C4-2B (cell line): ENCODE results near the gene SUOX.

Experiments used
- H3K27ac ChIP-seq: fragments of 450-650 bp; 2 replicates; pipeline ENCODE4 v1.5.1; 2017
- ZFX ChIP-seq: fragments of 450-650 bp; IDR thresholded peaks from 2 replicates; pipeline ENCODE4 v1.6.1; 2017
- TF ChIP-seq, protein P1 (sequence below): fragments of 450-650 bp; conservative IDR thresholded peaks from 2 replicates; pipeline ENCODE4 v1.5.1; 2017; ENCODE audit warnings: mild to moderate bottlenecking

SUOX gene

DNA sequence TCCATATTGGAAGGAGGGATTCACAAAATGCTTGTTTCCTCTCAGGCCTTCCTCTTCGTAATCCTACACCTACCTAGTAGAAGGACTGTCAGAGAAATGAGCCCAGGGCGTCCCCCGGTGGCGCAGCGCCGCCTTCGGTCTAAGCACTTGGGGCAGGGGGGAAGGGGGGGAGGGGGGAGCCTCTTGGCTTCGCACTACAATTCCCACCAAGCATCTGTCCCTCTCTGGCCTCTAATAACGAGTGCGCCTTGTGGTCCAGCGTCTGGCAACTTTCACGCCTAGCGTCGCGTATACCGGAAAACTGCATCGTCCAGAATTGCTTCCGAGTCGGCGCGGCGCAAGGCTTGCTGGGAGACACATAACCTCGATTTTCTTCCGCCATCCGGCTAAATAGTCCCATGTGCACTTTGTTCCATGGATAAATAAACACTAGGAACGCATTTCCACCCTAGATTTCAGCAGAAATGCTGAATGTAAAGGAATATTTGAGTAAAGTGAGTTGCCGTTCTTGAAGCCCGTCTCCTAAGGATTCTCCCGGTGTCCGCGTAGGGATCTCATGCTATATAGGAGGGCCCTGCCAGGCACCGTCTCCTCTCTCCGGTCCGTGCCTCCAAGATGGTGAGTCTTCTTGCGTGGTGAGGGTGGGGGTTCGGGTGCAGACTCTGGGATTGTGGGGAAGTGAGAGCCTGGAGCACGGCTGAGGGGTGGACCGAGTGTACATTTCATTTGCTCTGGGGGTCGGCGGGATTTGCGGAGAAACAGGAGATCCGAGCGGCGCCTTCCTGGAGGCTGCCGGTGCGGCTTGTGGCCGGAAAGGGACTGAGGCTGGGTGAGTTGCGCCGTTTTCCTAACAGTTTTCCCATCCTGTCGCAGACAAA, 44.7 kb downstream of the SUOX start, which contains the start of gene RPS26:
Gene RPS26 (plus strand): TSS at position 367 of the 878 bp plus-strand sequence. CDS start 249 bp downstream, at position 616.
- TF ChIP-seq ZFX = peak; percentile 59
- TF ChIP-seq, protein P1, sequence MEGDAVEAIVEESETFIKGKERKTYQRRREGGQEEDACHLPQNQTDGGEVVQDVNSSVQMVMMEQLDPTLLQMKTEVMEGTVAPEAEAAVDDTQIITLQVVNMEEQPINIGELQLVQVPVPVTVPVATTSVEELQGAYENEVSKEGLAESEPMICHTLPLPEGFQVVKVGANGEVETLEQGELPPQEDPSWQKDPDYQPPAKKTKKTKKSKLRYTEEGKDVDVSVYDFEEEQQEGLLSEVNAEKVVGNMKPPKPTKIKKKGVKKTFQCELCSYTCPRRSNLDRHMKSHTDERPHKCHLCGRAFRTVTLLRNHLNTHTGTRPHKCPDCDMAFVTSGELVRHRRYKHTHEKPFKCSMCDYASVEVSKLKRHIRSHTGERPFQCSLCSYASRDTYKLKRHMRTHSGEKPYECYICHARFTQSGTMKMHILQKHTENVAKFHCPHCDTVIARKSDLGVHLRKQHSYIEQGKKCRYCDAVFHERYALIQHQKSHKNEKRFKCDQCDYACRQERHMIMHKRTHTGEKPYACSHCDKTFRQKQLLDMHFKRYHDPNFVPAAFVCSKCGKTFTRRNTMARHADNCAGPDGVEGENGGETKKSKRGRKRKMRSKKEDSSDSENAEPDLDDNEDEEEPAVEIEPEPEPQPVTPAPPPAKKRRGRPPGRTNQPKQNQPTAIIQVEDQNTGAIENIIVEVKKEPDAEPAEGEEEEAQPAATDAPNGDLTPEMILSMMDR = peak; percentile 84

GRCh38 chr12:56042430-56042813, 45.3 kb downstream of the SUOX start:
- TF ChIP-seq ZFX = 0 out of 2 replicates have a peak, but pooled peaks have one; percentile 18
- peak overlapping the region; percentile 95 for H3K27ac ChIP-seq

More for the DNA sequence above, 44.7 kb downstream of the SUOX start, which contains the start of gene RPS26:
- peak within 1 kb of the TSS; percentile 95 for H3K27ac ChIP-seq

DNA sequence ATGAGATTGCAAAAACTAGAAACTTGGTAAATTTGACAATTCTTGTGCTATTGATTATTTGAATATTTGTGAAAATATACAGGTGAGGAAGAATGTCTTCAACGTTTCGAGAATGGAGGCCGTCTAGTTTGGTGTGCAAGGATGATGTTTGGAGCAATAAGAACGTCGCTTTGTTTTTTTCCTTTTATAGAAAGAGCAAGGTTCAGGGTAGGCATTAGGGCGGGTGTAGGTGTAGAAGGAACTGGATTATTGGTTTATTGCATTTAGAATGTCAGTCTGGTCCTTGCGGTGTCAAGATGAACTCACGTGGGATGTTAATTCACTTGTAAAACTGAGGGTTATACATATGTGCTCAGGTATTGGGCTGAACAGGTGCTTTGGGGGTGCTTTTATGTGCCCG, 45.8 kb downstream of the SUOX start:
- H3K27ac ChIP-seq = peak overlapping the region; percentile 95
- no peak for TF ChIP-seq ZFX
- TF ChIP-seq, protein P1 = no peak

DNA sequence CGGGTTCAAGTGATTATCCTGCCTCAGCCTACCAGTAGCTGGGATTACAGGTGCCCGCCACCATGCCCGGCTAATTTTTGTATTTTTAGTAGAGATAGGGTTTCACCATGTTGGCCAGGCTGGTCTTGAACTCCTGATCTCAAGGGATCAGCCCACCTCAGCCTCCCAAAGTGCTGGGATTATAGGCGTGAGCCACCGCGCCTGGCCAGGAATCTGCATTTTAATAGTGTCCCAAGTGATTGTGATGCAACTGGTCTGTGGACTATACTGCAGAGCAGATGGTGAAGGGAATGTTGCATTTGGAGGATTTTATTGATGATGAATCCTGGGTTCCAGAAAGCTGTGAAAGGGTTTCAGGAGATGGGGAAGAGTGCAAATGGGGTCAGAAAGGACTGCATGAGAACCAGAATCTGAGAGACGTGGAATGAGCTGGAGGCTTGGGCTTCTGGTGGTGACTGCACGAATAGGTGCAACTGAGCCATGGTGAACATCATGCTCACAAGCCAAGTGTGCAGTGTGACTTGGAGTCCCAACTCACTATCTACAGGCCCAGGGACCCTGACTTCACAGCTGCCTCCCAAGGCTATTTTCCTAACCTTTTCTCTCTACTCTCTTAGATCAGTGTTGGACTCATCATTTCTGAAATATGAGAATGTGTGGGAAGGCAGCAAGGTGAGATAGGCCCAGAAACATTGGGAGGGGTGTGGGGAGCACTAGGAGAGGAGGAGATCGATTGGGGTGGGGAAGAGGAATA, 49.1 kb downstream of the SUOX start:
- H3K27ac ChIP-seq = 0 out of 2 replicates have a peak overlapping the region, but pooled peaks have one; percentile 2
- no peak for TF ChIP-seq ZFX
- TF ChIP-seq, protein P1 = no peak

DNA sequence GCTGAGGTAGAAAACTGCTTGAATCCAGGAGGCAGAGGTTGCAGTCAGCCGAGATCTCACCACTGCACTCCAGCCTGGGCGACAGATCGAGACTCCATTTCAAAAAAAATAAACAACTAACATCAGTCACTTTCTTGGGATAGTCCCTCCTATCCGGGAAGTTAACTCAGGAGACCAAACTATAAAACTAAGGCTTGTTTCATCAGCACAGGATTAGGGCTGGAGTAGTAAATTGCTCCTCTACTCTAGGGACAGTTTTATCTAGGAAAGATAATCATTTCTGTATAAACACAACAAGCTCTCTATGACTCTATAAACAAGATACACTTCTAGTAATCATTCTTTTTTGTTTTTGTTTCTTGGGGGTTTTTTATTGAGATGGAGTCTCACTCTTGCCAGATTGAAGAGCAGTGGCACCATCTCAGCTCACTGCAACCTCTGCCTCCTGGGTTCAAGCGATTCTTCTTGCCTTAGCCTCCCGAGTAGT, 56.4 kb downstream of the SUOX start:
- H3K27ac ChIP-seq = no peak overlapping the region; the same call in 1 of the 2 replicates
- TF ChIP-seq, protein P1 = no peak
- TF ChIP-seq ZFX = no peak
